MCF 10A (cell line): ENCODE results near the gene TMEM51. TPM values are rescaled to one million over a fixed set of nuclear protein-coding genes. Genes with fewer than 3 reads are reported as not detected.

Source experiments
- BruUV-seq: library from RNA; stranded (reverse); fragments of 400-500 nt; replicated peaks from 2 replicates; lab custom pipeline; 2021; lab: Mats Ljungman, UMichigan
- CTCF ChIA-PET: fragments of 300-600 bp; sonication (Branson Sonifier 250); formaldehyde crosslinking; extraction: SDS; loops from one replicate; lab custom pipeline; 2021; ENCODE audit warnings: antibody characterized with exemption, inconsistent platforms; lab: Yijun Ruan, JAX
- POLR2A ChIA-PET: fragments of 300-600, 350-650 bp; sonication (Branson Sonifier 250); formaldehyde crosslinking; extraction: SDS; loops from one replicate; lab custom pipeline; 2020; ENCODE audit warnings: antibody characterized with exemption, inconsistent platforms; lab: Yijun Ruan, JAX
- DNase-seq: peaks from one replicate; pipeline ENCODE4 v3.0.0-alpha.2; 2018; ENCODE audit not compliant: unreplicated experiment
- H3K27ac Mint-ChIP-seq: one replicate; pipeline ENCODE4 v1.8.0; 2022; ENCODE audit warnings: mild to moderate bottlenecking, low read depth, mixed read lengths; ENCODE audit not compliant: unreplicated experiment
- H3K27me3 Mint-ChIP-seq: one replicate; pipeline ENCODE4 v1.8.0; 2022; ENCODE audit warnings: mixed read lengths; ENCODE audit not compliant: insufficient read depth, unreplicated experiment
- H3K36me3 Mint-ChIP-seq: one replicate; pipeline ENCODE4 v1.8.0; 2022; ENCODE audit warnings: mild to moderate bottlenecking, moderate library complexity, mixed read lengths; ENCODE audit not compliant: insufficient read depth, unreplicated experiment
- H3K4me1 Mint-ChIP-seq: one replicate; pipeline ENCODE4 v1.8.0; 2022; ENCODE audit warnings: mixed read lengths; ENCODE audit not compliant: insufficient read depth, unreplicated experiment
- H3K4me3 Mint-ChIP-seq: one replicate; pipeline ENCODE4 v1.8.0; 2022; ENCODE audit warnings: mild to moderate bottlenecking, moderate library complexity, mixed read lengths; ENCODE audit not compliant: unreplicated experiment
- H3K9me3 Mint-ChIP-seq: one replicate; pipeline ENCODE4 v1.8.0; 2022; ENCODE audit warnings: mixed read lengths; ENCODE audit not compliant: unreplicated experiment
- CTCF ChIP-seq: fragments of 200-600 bp; IDR thresholded peaks from one replicate; pipeline ENCODE4 v1.8.0; 2022; ENCODE audit warnings: antibody characterized with exemption, mild to moderate bottlenecking; ENCODE audit not compliant: unreplicated experiment
- intact Hi-C: fragments of 100-400 bp; cut with micrococcal nuclease; formaldehyde crosslinking; loops from 2 replicates; pipeline ENCODE4 v1.14.1; 2022
- total RNA-seq: library from RNA; stranded (reverse); gene quantifications from 2 replicates; pipeline ENCODE4 v1.2.3, GENCODE V29; 2022

TMEM51 gene
- total RNA-seq, 1 experiment from 2014 or later = 6.4 TPM

- ChIA-PET CTCF (interaction anchor here (1.1 kb wide), 1 partner anchor 36 kb away, joined by 4 read pairs; no protein-coding TSS in a partner anchor), POLR2A (no interaction called here)
- TF ChIP-seq CTCF = no peak
- BruUV-seq = no TSS peak
- Mint-ChIP-seq H3K27ac (no peak overlapping the region), H3K4me3 (no peak overlapping the region), H3K4me1 (no peaks in the 10 kb centered on the region), H3K9me3 (no peaks in the 10 kb centered on the region), H3K27me3 (no peaks in the 10 kb centered on the region), H3K36me3 (no peaks in the 10 kb centered on the region)
- DNase-seq = no peak
- intact Hi-C loops = no loop called here
Measured at GRCh38 chr1:15188678-15189077, 35.1 kb downstream of the TMEM51 start.

GRCh38 chr1:15189692-15190370 is 36.3 kb downstream of the TMEM51 start:
- ChIA-PET CTCF (interaction anchor here (0.6 to 1.1 kb wide), 2 partner anchors 32 to 37 kb away, joined by 3 to 4 read pairs; no protein-coding TSS in a partner anchor), POLR2A (no interaction called here)
- intact Hi-C loops = no loop called here
- no peaks in the 10 kb centered on the region for H3K9me3 Mint-ChIP-seq
- no peak overlapping the region for H3K4me3 Mint-ChIP-seq
- no peak for TF ChIP-seq CTCF
- H3K4me1 Mint-ChIP-seq = no peaks in the 10 kb centered on the region
- no peak overlapping the region for H3K27ac Mint-ChIP-seq
- H3K27me3 Mint-ChIP-seq = no peaks in the 10 kb centered on the region
- BruUV-seq = no TSS peak
- no peak for DNase-seq
- H3K36me3 Mint-ChIP-seq = no peaks in the 10 kb centered on the region

- no peaks in the 10 kb centered on the region for H3K4me1 Mint-ChIP-seq
- intact Hi-C loops = no loop called here
- H3K9me3 Mint-ChIP-seq = no peaks in the 10 kb centered on the region
- no TSS peak for BruUV-seq
- no peaks in the 10 kb centered on the region for H3K27me3 Mint-ChIP-seq
- H3K36me3 Mint-ChIP-seq = no peaks in the 10 kb centered on the region
- ChIA-PET CTCF (no interaction called here), POLR2A (no interaction called here)
- no peak overlapping the region for H3K4me3 Mint-ChIP-seq
- H3K27ac Mint-ChIP-seq = no peak overlapping the region
- no peak for DNase-seq
- no peak for TF ChIP-seq CTCF
Measured at GRCh38 chr1:15191267-15191666, 37.7 kb downstream of the TMEM51 start.

- no peak for TF ChIP-seq CTCF
- no peaks in the 10 kb centered on the region for H3K27me3 Mint-ChIP-seq
- no peak overlapping the region for H3K4me3 Mint-ChIP-seq
- no TSS peak for BruUV-seq
- ChIA-PET POLR2A (no interaction called here), CTCF (no interaction called here)
- no peak for DNase-seq
- H3K27ac Mint-ChIP-seq = no peak overlapping the region
- intact Hi-C loops = no loop called here
- H3K4me1 Mint-ChIP-seq = no peaks in the 10 kb centered on the region
- no peaks in the 10 kb centered on the region for H3K9me3 Mint-ChIP-seq
- H3K36me3 Mint-ChIP-seq = no peaks in the 10 kb centered on the region
Measured at GRCh38 chr1:15191770-15192169, 38.2 kb downstream of the TMEM51 start.
